Ascending aorta (tissue), 2 donors: ENCODE data around the gene MEF2C. TPM values are rescaled to one million over a fixed set of nuclear protein-coding genes. Genes with fewer than 3 reads are reported as not detected.

Experiments used
- DNase-seq, 2 donors: peaks; one replicate each; pipeline ENCODE4 v3.0.0-alpha.2; 2019; ENCODE audit warnings: low spot score in 2 of 2
- H3K27ac ChIP-seq, 2 donors: fragments of 200-600 bp; sonication (generic); one replicate each; pipeline ENCODE4 v1.5.1; 2016 to 2017; ENCODE audit warnings: mild to moderate bottlenecking in 1 of 2
- H3K27me3 ChIP-seq: fragments of 200-600 bp; sonication (generic); one replicate; pipeline ENCODE4 v1.5.1; 2017
- H3K36me3 ChIP-seq, 2 donors: fragments of 200-600 bp; sonication (generic); one replicate each; pipeline ENCODE4 v1.5.1; 2016
- H3K4me1 ChIP-seq, 2 donors: fragments of 200-600 bp; sonication (generic); one replicate each; pipeline ENCODE4 v1.5.1; 2016 to 2017; ENCODE audit warnings: mild to moderate bottlenecking in 1 of 2
- H3K4me3 ChIP-seq, 2 donors: fragments of 200-600 bp; sonication (generic); one replicate each; pipeline ENCODE4 v1.5.1; 2016 to 2017; ENCODE audit warnings: mild to moderate bottlenecking in 1 of 2
- H3K9me3 ChIP-seq, 2 donors: fragments of 200-600 bp; sonication (generic); one replicate each; pipeline ENCODE4 v1.5.1; 2016
- intact Hi-C: fragments of 100-400 bp; cut with DNase I; formaldehyde crosslinking; loops from one replicate; pipeline ENCODE4 v1.15.1; 2023
- total RNA-seq: library from RNA; depleted of rRNA; stranded (reverse); fragments of >200 nt; gene quantifications from one replicate; pipeline ENCODE4 v1.1.0, GENCODE V29; 2016
- TF ChIP-seq, protein P1 (sequence below), 3 experiments: fragments of 200-600 bp in 2 of 3; fragments of 450-650 bp in 1 of 3; sonication (generic) in 2 of 3; IDR thresholded peaks; one replicate each; pipeline ENCODE4 v1.5.1; 2016 to 2019; ENCODE audit warnings: antibody characterized with exemption in 3 of 3, mild to moderate bottlenecking in 1 of 3, moderate library complexity in 1 of 3

Gene MEF2C
- total RNA-seq, 1 donor from 2014 or later = 138 TPM

DNA sequence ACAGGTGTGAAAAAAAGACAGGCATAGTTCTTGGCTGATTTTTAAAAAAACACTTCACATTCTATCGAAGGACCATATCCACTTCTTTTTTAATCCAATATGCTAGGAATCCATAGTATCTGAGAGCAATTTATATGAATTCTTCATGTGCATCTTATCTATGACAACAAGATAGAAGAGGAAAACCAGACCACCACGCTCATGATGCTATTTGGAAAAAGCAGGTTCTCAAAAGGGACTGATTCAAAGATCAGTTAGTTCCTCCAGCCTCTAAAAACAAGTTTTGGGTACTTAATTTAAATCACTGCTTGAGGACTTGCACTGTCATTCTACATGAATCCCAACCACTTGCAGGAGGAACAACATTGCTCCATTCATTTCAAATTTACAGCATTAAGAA is 6.3 kb downstream of the MEF2C start:
- Histone ChIP-seq H3K27ac (peak overlapping the region; percentile 65 to 95), H3K9me3 (no peaks in the 10 kb centered on the region), H3K4me3 (peak overlapping the region in 1 of 2 donors; percentile 83), H3K36me3 (peaks cover 0 to 3% of the 10 kb centered on the region in 2 donors), H3K27me3 (no peaks in the 10 kb centered on the region), H3K4me1 (peaks cover 0 to 3% of the 10 kb centered on the region in 2 donors)
- TF ChIP-seq, protein P1, sequence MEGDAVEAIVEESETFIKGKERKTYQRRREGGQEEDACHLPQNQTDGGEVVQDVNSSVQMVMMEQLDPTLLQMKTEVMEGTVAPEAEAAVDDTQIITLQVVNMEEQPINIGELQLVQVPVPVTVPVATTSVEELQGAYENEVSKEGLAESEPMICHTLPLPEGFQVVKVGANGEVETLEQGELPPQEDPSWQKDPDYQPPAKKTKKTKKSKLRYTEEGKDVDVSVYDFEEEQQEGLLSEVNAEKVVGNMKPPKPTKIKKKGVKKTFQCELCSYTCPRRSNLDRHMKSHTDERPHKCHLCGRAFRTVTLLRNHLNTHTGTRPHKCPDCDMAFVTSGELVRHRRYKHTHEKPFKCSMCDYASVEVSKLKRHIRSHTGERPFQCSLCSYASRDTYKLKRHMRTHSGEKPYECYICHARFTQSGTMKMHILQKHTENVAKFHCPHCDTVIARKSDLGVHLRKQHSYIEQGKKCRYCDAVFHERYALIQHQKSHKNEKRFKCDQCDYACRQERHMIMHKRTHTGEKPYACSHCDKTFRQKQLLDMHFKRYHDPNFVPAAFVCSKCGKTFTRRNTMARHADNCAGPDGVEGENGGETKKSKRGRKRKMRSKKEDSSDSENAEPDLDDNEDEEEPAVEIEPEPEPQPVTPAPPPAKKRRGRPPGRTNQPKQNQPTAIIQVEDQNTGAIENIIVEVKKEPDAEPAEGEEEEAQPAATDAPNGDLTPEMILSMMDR (IDR thresholded peaks at IDR 0.05) = no peak
- intact Hi-C loops = no loop called here
- no peak for DNase-seq

DNA sequence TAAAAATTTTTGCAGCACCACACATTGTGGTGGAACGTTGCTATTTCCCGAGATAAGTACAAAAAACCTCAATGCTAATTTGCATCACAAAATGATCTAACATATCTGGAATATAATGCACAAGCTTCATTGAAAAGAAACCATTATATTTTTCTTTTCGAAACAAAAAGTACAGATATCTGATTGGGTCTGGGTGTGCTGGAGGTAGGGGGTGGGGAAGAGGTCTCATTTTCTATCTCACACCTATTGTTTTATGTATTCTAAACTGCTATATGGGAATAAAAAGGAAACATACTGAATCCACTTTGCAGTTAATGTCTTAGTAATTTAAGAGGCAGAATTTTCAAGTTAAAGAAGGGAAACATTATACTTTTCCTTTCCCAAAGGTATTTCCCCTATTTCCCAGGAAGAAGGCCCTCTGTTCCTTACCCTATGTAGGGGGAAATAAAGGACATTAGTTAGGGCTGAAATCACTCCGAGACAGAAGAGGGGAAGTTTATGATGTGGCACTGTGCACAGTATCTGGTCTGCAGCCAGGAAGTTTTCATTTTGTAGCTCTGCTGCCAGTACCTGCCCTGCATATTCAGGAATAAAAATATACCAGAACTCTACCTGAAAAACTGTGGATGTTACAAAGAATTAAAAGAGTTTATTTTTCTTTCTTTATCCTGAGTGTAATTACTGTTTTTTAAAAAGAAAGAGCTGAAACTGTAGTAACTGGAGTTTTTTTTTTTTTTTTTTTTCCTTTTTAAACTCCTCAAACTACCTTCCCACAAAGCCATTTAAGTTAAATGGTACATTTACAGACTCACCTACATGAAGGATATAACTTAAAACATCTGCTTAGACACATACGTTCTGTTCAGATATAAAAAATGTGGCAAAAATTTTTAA is 7.4 kb downstream of the MEF2C start:
- H3K36me3 ChIP-seq = peaks cover 0 to 3% of the 10 kb centered on the region in 2 donors
- H3K27ac ChIP-seq = peak overlapping the region; percentile 65 to 95
- H3K4me1 ChIP-seq = peaks cover 0 to 8% of the 10 kb centered on the region in 2 donors
- no peaks in the 10 kb centered on the region for H3K27me3 ChIP-seq
- no peaks in the 10 kb centered on the region for H3K9me3 ChIP-seq
- peak overlapping the region; percentile 37 to 83 for H3K4me3 ChIP-seq
- no peak for DNase-seq
- intact Hi-C loops = no loop called here
- TF ChIP-seq, protein P1 (IDR thresholded peaks at IDR 0.05) = no peak

DNA sequence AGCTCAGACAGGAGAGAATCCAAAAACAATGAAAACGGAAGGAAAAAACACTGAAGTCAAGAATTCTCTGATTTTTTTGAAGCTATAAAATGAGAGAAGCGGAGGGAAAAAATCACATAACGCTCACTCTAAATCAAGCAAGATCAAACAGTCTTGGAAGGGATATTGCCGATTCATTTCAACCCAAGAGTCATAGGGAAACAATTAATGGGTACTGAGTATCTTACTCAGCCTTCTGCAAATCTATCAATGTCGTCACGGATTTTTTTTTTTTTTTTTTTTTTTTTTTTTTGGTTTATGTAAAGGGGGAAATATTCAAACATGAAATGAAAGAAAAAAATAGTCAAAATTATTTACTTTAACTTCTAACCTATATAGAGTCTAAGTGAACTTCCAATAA is 9.5 kb downstream of the MEF2C start:
- Histone ChIP-seq H3K27ac (peak overlapping the region in 1 of 2 donors; percentile 22), H3K4me3 (peak overlapping the region in 1 of 2 donors; percentile 25), H3K36me3 (peaks cover 0 to 3% of the 10 kb centered on the region in 2 donors), H3K4me1 (peaks cover 0 to 8% of the 10 kb centered on the region in 2 donors), H3K9me3 (no peaks in the 10 kb centered on the region), H3K27me3 (no peaks in the 10 kb centered on the region)
- DNase-seq = no peak
- TF ChIP-seq, protein P1 (IDR thresholded peaks at IDR 0.05) = no peak
- intact Hi-C loops = no loop called here

DNA sequence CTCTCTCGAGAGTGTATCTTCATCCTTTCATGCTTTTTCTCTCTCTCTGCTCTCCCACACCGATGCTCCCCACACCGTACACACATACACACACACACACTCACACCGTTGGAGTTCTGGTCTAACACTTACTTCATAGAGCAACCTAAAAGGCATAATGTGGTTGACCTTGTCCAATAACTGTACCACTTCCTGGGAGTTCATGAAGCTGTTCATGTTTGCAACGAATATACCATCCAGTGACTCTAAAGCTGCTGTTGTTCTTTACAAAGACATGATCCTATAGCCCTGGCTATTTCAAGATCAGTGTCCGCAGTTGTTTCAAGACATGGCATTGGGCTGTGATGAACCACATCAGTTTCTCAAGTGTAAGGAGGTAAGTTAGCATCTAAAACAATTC is 10.0 kb downstream of the MEF2C start:
- intact Hi-C loops = no loop called here
- peak overlapping the region in 1 of 2 donors; percentile 25 for H3K4me3 ChIP-seq
- H3K4me1 ChIP-seq = peaks cover 0 to 8% of the 10 kb centered on the region in 2 donors
- no peaks in the 10 kb centered on the region for H3K27me3 ChIP-seq
- H3K36me3 ChIP-seq = peaks cover 0 to 3% of the 10 kb centered on the region in 2 donors
- no peak for DNase-seq
- peak overlapping the region in 1 of 2 donors; percentile 22 for H3K27ac ChIP-seq
- H3K9me3 ChIP-seq = no peaks in the 10 kb centered on the region
- TF ChIP-seq, protein P1 (IDR thresholded peaks at IDR 0.05) = no peak

DNA sequence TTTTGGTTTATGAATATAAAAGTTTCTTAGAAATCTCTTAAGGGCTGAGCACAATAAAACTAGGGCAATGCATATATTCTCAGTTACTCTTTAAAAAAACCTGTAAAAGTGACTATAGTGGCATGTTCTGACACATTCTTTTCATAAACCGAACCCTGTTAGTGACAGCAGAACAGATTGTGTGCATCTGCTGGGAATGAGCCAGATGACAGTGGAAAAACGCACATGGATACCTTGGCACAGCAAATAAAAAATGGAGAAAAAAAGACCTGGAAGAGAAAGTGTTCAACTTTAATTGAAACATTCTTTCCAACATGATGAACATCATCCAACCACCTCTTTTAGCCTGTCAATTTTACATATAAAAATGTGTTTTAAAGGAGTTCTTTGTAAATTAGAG is 12.7 kb downstream of the MEF2C start:
- no peak for DNase-seq
- H3K4me1 ChIP-seq = peaks cover 0 to 5% of the 10 kb centered on the region in 2 donors
- H3K9me3 ChIP-seq = no peaks in the 10 kb centered on the region
- no peak overlapping the region for H3K4me3 ChIP-seq
- H3K27ac ChIP-seq = no peak overlapping the region
- H3K36me3 ChIP-seq = peaks cover 0 to 3% of the 10 kb centered on the region in 2 donors
- TF ChIP-seq, protein P1 (IDR thresholded peaks at IDR 0.05) = no peak
- no peaks in the 10 kb centered on the region for H3K27me3 ChIP-seq
- intact Hi-C loops = no loop called here
